ENCODE data around the gene RMND1.

RMND1 gene

GRCh38 chr6:151482290-151482689, 30.4 kb upstream of the RMND1 start:
- Histone ChIP-seq H3K23ac (ENCODE audit: low read length) (no peak overlapping the region), H2BK120ac (ENCODE audit: insufficient read depth, low read length, poor library complexity) (no peak overlapping the region), H2BK5ac (ENCODE audit: low read depth, low read length, poor library complexity) (no peak overlapping the region), H3K27ac (ENCODE audit: low read depth, low read length) (no peak overlapping the region), H3K18ac (ENCODE audit: low read length) (no peak overlapping the region), H3K14ac (ENCODE audit: low read length) (no peak overlapping the region), H4K8ac (ENCODE audit: low read depth, low read length) (no peak overlapping the region), H3K79me1 (ENCODE audit: low read length) (no peaks in the 10 kb centered on the region), H4K12ac (ENCODE audit: low read depth, low read length) (no peak overlapping the region), H3K9me3 (ENCODE audit: insufficient read depth, low read depth, low read length) (no peaks in the 10 kb centered on the region), H4K91ac (ENCODE audit: low read depth, low read length) (no peak overlapping the region), H3K4me3 (ENCODE audit: low read depth, low read length) (no peak overlapping the region), H3K79me2 (ENCODE audit: control insufficient read depth, insufficient read depth, low read length, poor library complexity) (no peaks in the 10 kb centered on the region), H3K9ac (ENCODE audit: low read length) (no peak overlapping the region), H3K4me1 (ENCODE audit: control insufficient read depth in 1 of 2, insufficient read depth in 2 of 2, low read length in 2 of 2) (no peaks in the 10 kb centered on the region), H3K36me3 (ENCODE audit: control insufficient read depth in 1 of 2, insufficient read depth in 2 of 2, low read length in 2 of 2) (no peaks in the 10 kb centered on the region), H2AK5ac (ENCODE audit: low read length) (no peak overlapping the region), H2BK12ac (ENCODE audit: low read length) (no peak overlapping the region), H2AFZ (ENCODE audit: insufficient read depth, low read length, poor library complexity) (no peak overlapping the region), H3K4me2 (ENCODE audit: low read length) (no peak overlapping the region), H3K27me3 (ENCODE audit: insufficient read depth, low read length) (no peaks in the 10 kb centered on the region), H3K4ac (ENCODE audit: low read depth, low read length) (no peak overlapping the region)
- DNase-seq, result peak in 1 of 2 donors; percentile 27
- no CpG with 5 or more reads among the region's 5 CpGs for WGBS (ENCODE audit: extremely low coverage, insufficient coverage, insufficient read length)

- H3K27me3 ChIP-seq (ENCODE audit: insufficient read depth, low read length), result no peaks in the 10 kb centered on the region
- no peaks in the 10 kb centered on the region for H3K36me3 ChIP-seq (ENCODE audit: control insufficient read depth in 1 of 2, insufficient read depth in 2 of 2, low read length in 2 of 2)
- no peak for DNase-seq
Measured at GRCh38 chr6:151481786-151482185, 29.9 kb upstream of the RMND1 start.

GRCh38 chr6:151478670-151479069, 26.7 kb upstream of the RMND1 start:
- H3K23ac ChIP-seq (ENCODE audit: low read length), result no peak overlapping the region
- no peak overlapping the region for H4K12ac ChIP-seq (ENCODE audit: low read depth, low read length)
- no CpG with 5 or more reads among the region's 6 CpGs for WGBS (ENCODE audit: extremely low coverage, insufficient coverage, insufficient read length)
- no peak overlapping the region for H4K91ac ChIP-seq (ENCODE audit: low read depth, low read length)
- H3K79me1 ChIP-seq (ENCODE audit: low read length), result no peaks in the 10 kb centered on the region
- no peak overlapping the region for H2BK5ac ChIP-seq (ENCODE audit: low read depth, low read length, poor library complexity)
- no peak overlapping the region for H4K8ac ChIP-seq (ENCODE audit: low read depth, low read length)
- DNase-seq, result no peak
- H3K18ac ChIP-seq (ENCODE audit: low read length), result no peak overlapping the region
- no peak overlapping the region for H2AFZ ChIP-seq (ENCODE audit: insufficient read depth, low read length, poor library complexity)
- H3K27ac ChIP-seq (ENCODE audit: low read depth, low read length), result no peak overlapping the region
- H3K9me3 ChIP-seq (ENCODE audit: insufficient read depth, low read depth, low read length), result no peaks in the 10 kb centered on the region
- H3K79me2 ChIP-seq (ENCODE audit: control insufficient read depth, insufficient read depth, low read length, poor library complexity), result no peaks in the 10 kb centered on the region
- H3K9ac ChIP-seq (ENCODE audit: low read length), result no peak overlapping the region
- H2BK120ac ChIP-seq (ENCODE audit: insufficient read depth, low read length, poor library complexity), result no peak overlapping the region
- H2BK12ac ChIP-seq (ENCODE audit: low read length), result no peak overlapping the region
- no peak overlapping the region for H3K4me2 ChIP-seq (ENCODE audit: low read length)
- H3K36me3 ChIP-seq (ENCODE audit: control insufficient read depth in 1 of 2, insufficient read depth in 2 of 2, low read length in 2 of 2), result no peaks in the 10 kb centered on the region
- H2AK5ac ChIP-seq (ENCODE audit: low read length), result no peak overlapping the region
- H3K4me3 ChIP-seq (ENCODE audit: low read depth, low read length), result no peak overlapping the region
- H3K27me3 ChIP-seq (ENCODE audit: insufficient read depth, low read length), result no peaks in the 10 kb centered on the region
- no peak overlapping the region for H3K4ac ChIP-seq (ENCODE audit: low read depth, low read length)
- no peak overlapping the region for H3K14ac ChIP-seq (ENCODE audit: low read length)
- H3K4me1 ChIP-seq (ENCODE audit: control insufficient read depth in 1 of 2, insufficient read depth in 2 of 2, low read length in 2 of 2), result no peaks in the 10 kb centered on the region

More at GRCh38 chr6:151481786-151482185, 29.9 kb upstream of the RMND1 start:
- Histone ChIP-seq H2AK5ac (ENCODE audit: low read length) (no peak overlapping the region), H3K4me1 (ENCODE audit: control insufficient read depth in 1 of 2, insufficient read depth in 2 of 2, low read length in 2 of 2) (no peaks in the 10 kb centered on the region), H2AFZ (ENCODE audit: insufficient read depth, low read length, poor library complexity) (no peak overlapping the region), H3K9ac (ENCODE audit: low read length) (no peak overlapping the region), H3K14ac (ENCODE audit: low read length) (no peak overlapping the region), H4K8ac (ENCODE audit: low read depth, low read length) (no peak overlapping the region), H4K91ac (ENCODE audit: low read depth, low read length) (no peak overlapping the region), H4K12ac (ENCODE audit: low read depth, low read length) (no peak overlapping the region), H2BK120ac (ENCODE audit: insufficient read depth, low read length, poor library complexity) (no peak overlapping the region), H3K27ac (ENCODE audit: low read depth, low read length) (no peak overlapping the region), H2BK12ac (ENCODE audit: low read length) (no peak overlapping the region), H2BK5ac (ENCODE audit: low read depth, low read length, poor library complexity) (no peak overlapping the region), H3K79me2 (ENCODE audit: control insufficient read depth, insufficient read depth, low read length, poor library complexity) (no peaks in the 10 kb centered on the region), H3K23ac (ENCODE audit: low read length) (no peak overlapping the region), H3K79me1 (ENCODE audit: low read length) (no peaks in the 10 kb centered on the region), H3K4ac (ENCODE audit: low read depth, low read length) (no peak overlapping the region), H3K18ac (ENCODE audit: low read length) (no peak overlapping the region), H3K4me3 (ENCODE audit: low read depth, low read length) (no peak overlapping the region), H3K9me3 (ENCODE audit: insufficient read depth, low read depth, low read length) (no peaks in the 10 kb centered on the region), H3K4me2 (ENCODE audit: low read length) (no peak overlapping the region)

- H3K4ac ChIP-seq (ENCODE audit: low read depth, low read length), result no peak overlapping the region
- H4K91ac ChIP-seq (ENCODE audit: low read depth, low read length), result no peak overlapping the region
- WGBS (ENCODE audit: extremely low coverage, insufficient coverage, insufficient read length), result no CpG with 5 or more reads among the region's 12 CpGs
- H2AFZ ChIP-seq (ENCODE audit: insufficient read depth, low read length, poor library complexity), result no peak overlapping the region
- H3K23ac ChIP-seq (ENCODE audit: low read length), result no peak overlapping the region
- H4K12ac ChIP-seq (ENCODE audit: low read depth, low read length), result no peak overlapping the region
- no peak overlapping the region for H3K9ac ChIP-seq (ENCODE audit: low read length)
- no peak overlapping the region for H3K14ac ChIP-seq (ENCODE audit: low read length)
- no peak overlapping the region for H3K27ac ChIP-seq (ENCODE audit: low read depth, low read length)
- H3K27me3 ChIP-seq (ENCODE audit: insufficient read depth, low read length), result no peaks in the 10 kb centered on the region
- H3K79me1 ChIP-seq (ENCODE audit: low read length), result no peaks in the 10 kb centered on the region
- H3K4me2 ChIP-seq (ENCODE audit: low read length), result no peak overlapping the region
- no peak overlapping the region for H2BK120ac ChIP-seq (ENCODE audit: insufficient read depth, low read length, poor library complexity)
- no peak overlapping the region for H2BK5ac ChIP-seq (ENCODE audit: low read depth, low read length, poor library complexity)
- no peak overlapping the region for H3K18ac ChIP-seq (ENCODE audit: low read length)
- H3K4me1 ChIP-seq (ENCODE audit: control insufficient read depth in 1 of 2, insufficient read depth in 2 of 2, low read length in 2 of 2), result no peaks in the 10 kb centered on the region
- no peak overlapping the region for H2AK5ac ChIP-seq (ENCODE audit: low read length)
- no peak for DNase-seq
- H3K36me3 ChIP-seq (ENCODE audit: control insufficient read depth in 1 of 2, insufficient read depth in 2 of 2, low read length in 2 of 2), result no peaks in the 10 kb centered on the region
- no peaks in the 10 kb centered on the region for H3K9me3 ChIP-seq (ENCODE audit: insufficient read depth, low read depth, low read length)
- no peak overlapping the region for H3K4me3 ChIP-seq (ENCODE audit: low read depth, low read length)
- no peaks in the 10 kb centered on the region for H3K79me2 ChIP-seq (ENCODE audit: control insufficient read depth, insufficient read depth, low read length, poor library complexity)
- H2BK12ac ChIP-seq (ENCODE audit: low read length), result no peak overlapping the region
- H4K8ac ChIP-seq (ENCODE audit: low read depth, low read length), result no peak overlapping the region
Measured at GRCh38 chr6:151477726-151478125, 25.8 kb upstream of the RMND1 start.
